Retinal pigment epithelial cell (primary cell): ENCODE measurements around the gene OLFML1.

Experiments
- DNase-seq: peaks from one replicate; pipeline ENCODE4 v3.0.0-alpha.2; 2010; ENCODE audit warnings: low read depth
- H3K4me3 ChIP-seq: 2 replicates; pipeline ENCODE4 v1.5.1; 2011; ENCODE audit warnings: mild to moderate bottlenecking, low read length, control low read depth, moderate library complexity
- TF ChIP-seq, protein P1 (sequence below): conservative IDR thresholded peaks from 2 replicates; pipeline ENCODE4 v1.5.1; 2011; ENCODE audit warnings: low read depth, low read length, control low read depth, inconsistent platforms

OLFML1 gene

DNA sequence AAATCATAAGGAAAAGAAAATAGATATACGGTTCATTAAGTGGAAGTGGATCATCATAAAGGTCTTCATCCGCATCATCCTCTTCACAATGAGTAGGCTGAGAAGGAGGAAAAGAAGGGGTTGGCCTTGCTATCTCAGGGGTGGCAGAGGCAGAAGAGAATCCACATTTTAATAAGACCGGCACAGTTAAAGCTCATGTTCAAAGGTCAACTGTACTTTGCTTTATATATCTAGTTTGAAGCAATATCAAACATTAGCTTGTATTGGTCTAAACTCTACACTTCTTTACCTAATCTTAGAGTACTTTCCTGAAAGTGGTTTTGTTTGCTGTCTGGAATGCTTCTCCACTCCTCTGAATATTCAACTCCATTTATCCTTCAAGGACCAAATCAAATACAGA lies 22.8 kb downstream of the OLFML1 start:
- DNase-seq, result no peak
- no peak overlapping the region for H3K4me3 ChIP-seq
- TF ChIP-seq, protein P1, sequence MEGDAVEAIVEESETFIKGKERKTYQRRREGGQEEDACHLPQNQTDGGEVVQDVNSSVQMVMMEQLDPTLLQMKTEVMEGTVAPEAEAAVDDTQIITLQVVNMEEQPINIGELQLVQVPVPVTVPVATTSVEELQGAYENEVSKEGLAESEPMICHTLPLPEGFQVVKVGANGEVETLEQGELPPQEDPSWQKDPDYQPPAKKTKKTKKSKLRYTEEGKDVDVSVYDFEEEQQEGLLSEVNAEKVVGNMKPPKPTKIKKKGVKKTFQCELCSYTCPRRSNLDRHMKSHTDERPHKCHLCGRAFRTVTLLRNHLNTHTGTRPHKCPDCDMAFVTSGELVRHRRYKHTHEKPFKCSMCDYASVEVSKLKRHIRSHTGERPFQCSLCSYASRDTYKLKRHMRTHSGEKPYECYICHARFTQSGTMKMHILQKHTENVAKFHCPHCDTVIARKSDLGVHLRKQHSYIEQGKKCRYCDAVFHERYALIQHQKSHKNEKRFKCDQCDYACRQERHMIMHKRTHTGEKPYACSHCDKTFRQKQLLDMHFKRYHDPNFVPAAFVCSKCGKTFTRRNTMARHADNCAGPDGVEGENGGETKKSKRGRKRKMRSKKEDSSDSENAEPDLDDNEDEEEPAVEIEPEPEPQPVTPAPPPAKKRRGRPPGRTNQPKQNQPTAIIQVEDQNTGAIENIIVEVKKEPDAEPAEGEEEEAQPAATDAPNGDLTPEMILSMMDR, result no peak

DNA sequence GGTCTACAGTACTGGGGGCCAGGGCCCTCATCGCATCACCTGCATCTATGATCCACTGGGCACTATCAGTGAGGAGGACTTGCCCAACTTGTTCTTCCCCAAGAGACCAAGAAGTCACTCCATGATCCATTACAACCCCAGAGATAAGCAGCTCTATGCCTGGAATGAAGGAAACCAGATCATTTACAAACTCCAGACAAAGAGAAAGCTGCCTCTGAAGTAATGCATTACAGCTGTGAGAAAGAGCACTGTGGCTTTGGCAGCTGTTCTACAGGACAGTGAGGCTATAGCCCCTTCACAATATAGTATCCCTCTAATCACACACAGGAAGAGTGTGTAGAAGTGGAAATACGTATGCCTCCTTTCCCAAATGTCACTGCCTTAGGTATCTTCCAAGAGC lies 24.7 kb downstream of the OLFML1 start:
- no peak overlapping the region for H3K4me3 ChIP-seq
- DNase-seq, result no peak
- TF ChIP-seq, protein P1, result no peak

DNA sequence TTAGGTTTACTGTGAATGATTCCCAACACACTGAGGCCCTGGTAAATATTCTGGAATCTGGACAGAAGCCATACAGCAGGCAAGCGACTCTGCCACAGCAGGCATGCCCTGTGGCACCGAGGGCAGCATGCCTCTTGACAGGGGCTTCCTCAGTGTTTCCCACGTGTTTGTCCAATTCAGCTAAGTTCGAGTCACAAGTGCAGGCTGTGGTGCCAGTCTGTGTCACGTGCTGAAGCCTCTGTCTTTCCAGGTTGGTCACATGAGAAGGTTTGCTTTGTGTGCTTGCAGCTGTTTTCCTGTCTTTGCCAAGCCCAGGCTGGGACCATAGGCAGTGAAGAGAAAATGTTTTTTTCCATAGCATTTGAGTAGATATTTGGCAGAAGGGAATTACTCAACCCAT lies 26.1 kb downstream of the OLFML1 start:
- TF ChIP-seq, protein P1, result no peak

DNA sequence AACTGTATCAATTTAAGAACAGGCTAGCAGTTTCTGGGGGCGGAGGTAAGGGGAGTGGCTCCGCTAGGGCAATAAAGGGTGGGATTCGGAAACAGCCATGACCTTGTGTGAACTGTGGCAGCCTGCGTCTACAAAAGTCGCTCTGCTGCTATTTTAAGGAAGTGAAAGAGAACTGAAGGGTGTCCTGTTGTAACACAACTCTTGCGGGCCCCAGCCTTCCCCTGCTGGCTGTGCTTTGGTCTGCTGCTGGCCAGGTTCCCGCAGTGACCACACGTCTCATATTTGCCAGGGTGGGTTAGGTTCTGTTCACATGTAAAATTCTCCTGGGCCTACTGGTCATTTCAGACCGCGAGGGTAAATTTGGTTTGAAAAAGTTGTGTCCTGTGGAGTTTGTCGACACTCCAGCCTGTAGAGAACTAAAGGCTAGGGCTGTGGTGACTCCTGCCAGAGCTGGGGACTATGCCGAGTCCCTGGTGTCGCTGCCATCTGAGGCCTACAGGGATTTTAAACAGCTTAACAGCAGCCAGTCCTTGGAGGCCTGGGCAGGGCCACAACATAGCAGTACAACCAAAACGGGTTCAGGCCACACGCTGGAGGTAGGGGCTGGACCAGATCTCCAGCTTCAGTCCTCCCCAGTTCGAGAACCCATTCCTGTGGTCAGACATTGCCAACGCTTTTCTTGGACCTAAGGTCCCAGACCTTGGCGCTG lies 27.4 kb downstream of the OLFML1 start:
- TF ChIP-seq, protein P1, result peak; percentile 16
- peak overlapping the region; percentile 79 for H3K4me3 ChIP-seq
- no peak for DNase-seq

More for the DNA sequence above, 26.1 kb downstream of the OLFML1 start:
- H3K4me3 ChIP-seq, result no peak overlapping the region
- peak; percentile 58 for DNase-seq

DNA sequence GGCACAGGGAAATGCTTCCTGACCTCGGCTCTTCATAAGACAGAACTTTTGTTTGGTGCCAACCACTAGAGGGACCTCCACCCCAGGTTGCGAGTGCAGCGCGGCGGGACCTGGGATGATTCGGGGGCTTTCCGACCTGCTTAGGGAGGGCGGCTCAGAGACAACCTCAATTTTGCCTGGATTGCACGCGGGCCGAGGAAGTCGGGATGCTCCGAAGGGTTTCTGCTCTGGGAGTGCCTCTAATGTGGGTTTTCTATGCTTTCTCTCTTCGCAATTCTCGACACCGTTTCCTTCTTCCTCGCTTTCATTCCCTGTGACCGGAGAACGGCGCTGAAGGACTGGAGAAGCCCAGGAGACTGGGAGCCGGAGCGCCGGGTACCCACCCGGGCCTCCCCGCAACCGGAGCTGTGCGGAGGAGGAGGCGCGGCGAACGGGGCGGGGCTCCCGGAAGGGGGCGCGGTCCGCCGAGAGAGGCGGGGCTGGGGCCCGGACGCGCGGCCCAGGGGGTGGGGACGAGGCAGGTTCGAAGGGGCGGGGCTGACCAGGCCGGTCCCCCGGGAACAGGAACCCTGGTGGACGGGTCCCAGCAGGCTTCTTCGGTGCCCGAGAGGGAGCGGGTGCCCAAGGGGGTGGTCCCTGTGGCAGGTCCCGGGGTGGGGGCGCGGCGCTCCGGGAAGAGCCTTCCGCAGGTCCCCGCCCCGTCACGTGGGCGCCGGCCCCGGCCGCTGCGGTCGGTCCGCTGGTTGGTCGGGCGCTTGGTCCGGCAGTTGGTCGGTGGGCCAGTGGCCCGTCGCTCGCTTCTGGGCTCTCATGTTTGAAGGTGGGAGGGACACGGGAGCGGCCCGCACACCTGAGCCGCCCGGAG lies 28.2 kb downstream of the OLFML1 start, which contains the start of gene PPFIBP2:
Gene PPFIBP2, plus strand, starts transcription at position 766 of the 865 bp plus-strand sequence. CDS start 35,477 bp downstream, outside the sequence.
- DNase-seq, result no peak
- TF ChIP-seq, protein P1, result peak; percentile 76
- H3K4me3 ChIP-seq, result peak within 1 kb of the TSS; percentile 79

DNA sequence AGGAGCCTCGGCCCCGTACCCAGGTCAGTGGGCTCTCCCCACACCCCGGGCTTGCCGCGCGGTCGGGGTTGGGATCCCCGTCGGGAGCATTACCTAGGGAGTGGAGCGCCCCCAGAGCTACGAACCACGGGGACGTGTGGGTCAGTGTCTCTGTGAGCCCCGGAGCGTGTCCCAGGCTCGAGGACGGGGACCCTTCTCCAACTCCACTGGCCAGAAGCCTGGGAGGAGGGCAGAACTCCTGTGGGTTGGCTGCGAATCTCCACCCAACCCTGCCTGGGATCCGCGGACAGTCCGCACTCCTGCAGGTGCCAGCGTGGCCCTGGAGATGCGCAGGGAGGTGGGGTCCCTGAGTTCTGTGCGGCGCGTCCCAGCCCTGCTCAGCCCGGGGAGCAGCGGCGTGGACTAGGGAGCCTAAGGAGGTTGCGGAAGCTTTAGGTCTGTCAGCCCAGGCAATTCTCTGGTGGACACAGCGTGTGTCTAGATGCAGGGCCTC lies 28.8 kb downstream of the OLFML1 start:
- H3K4me3 ChIP-seq, result peak overlapping the region; percentile 79
- TF ChIP-seq, protein P1, result peak; percentile 2
- no peak for DNase-seq
